GM23338 (cell line): ENCODE data around the gene SEMA6B. TPM values are rescaled to one million over a fixed set of nuclear protein-coding genes. Genes with fewer than 3 reads are reported as not detected.

Experiments used
- ATAC-seq: fragments of 200-7000 bp; cut with Tn5 transposase; 3 replicates; pipeline ENCODE4 v1.9.1; 2020
- DNase-seq: peaks from one replicate; pipeline ENCODE4 v3.0.0-alpha.2; 2015; ENCODE audit warnings: low spot score
- H2AFZ ChIP-seq: fragments of 200-600 bp; sonication (generic); 2 replicates; pipeline ENCODE4 v1.8.0; 2016; ENCODE audit warnings: antibody characterized with exemption, mild to moderate bottlenecking, moderate library complexity
- H3F3A ChIP-seq: fragments of 200-600 bp; sonication (generic); replicated peaks from 2 replicates; pipeline ENCODE4 v1.8.0; 2017; ENCODE audit warnings: antibody characterized with exemption, mixed run types, low read depth
- H3K27ac ChIP-seq: fragments of 200-600 bp; sonication (generic); 2 replicates; pipeline ENCODE4 v1.6.1; 2016; ENCODE audit warnings: low read depth
- H3K27me3 ChIP-seq: fragments of 200-600 bp; sonication (generic); 2 replicates; pipeline ENCODE4 v1.8.0; 2016; ENCODE audit warnings: mild to moderate bottlenecking, mixed run types, moderate library complexity; ENCODE audit not compliant: insufficient read depth
- H3K36me3 ChIP-seq: fragments of 200-600 bp; sonication (generic); 2 replicates; pipeline ENCODE4 v1.8.0; 2016; ENCODE audit warnings: mild to moderate bottlenecking; ENCODE audit not compliant: insufficient read depth
- H3K4me1 ChIP-seq: fragments of 200-600 bp; sonication (generic); 2 replicates; pipeline ENCODE4 v1.8.0; 2016; ENCODE audit warnings: mild to moderate bottlenecking, moderate library complexity; ENCODE audit not compliant: insufficient read depth
- H3K4me2 ChIP-seq: fragments of 200-600 bp; sonication (generic); 2 replicates; pipeline ENCODE4 v1.7.1; 2017; ENCODE audit warnings: mixed run types
- H3K4me3 ChIP-seq: fragments of 200-600 bp; sonication (generic); 2 replicates; pipeline ENCODE4 v1.6.1; 2016; ENCODE audit warnings: mixed run types
- H3K79me2 ChIP-seq: fragments of 200-600 bp; sonication (generic); replicated peaks from 2 replicates; pipeline ENCODE4 v1.8.0; 2017; ENCODE audit warnings: mild to moderate bottlenecking; ENCODE audit not compliant: insufficient read depth
- H3K9me2 ChIP-seq: fragments of 200-600 bp; sonication (generic); 2 replicates; pipeline ENCODE4 v1.8.0; 2017; ENCODE audit not compliant: insufficient read depth
- H4K20me1 ChIP-seq: fragments of 200-600 bp; sonication (generic); replicated peaks from 2 replicates; pipeline ENCODE4 v1.8.0; 2017; ENCODE audit warnings: mild to moderate bottlenecking; ENCODE audit not compliant: insufficient read depth
- H3K27ac Mint-ChIP-seq: 2 replicates; pipeline ENCODE4 v1.8.0; 2020; ENCODE audit warnings: inconsistent platforms, mild to moderate bottlenecking, moderate library complexity, mixed read lengths
- H3K27me3 Mint-ChIP-seq: 3 replicates; pipeline ENCODE4 v1.8.0; 2022; ENCODE audit warnings: low read depth, mild to moderate bottlenecking, moderate library complexity, mixed read lengths, inconsistent platforms; ENCODE audit not compliant: insufficient read depth, poor library complexity
- H3K36me3 Mint-ChIP-seq: 3 replicates; pipeline ENCODE4 v1.8.0; 2021; ENCODE audit warnings: low read depth, mild to moderate bottlenecking, inconsistent platforms, moderate library complexity, mixed read lengths
- H3K4me1 Mint-ChIP-seq: 3 replicates; pipeline ENCODE4 v1.8.0; 2020; ENCODE audit warnings: mild to moderate bottlenecking, inconsistent platforms, mixed read lengths
- H3K4me3 Mint-ChIP-seq: 3 replicates; pipeline ENCODE4 v1.8.0; 2021; ENCODE audit warnings: moderate library complexity, mild to moderate bottlenecking, inconsistent platforms, mixed read lengths
- H3K9me3 Mint-ChIP-seq: 3 replicates; pipeline ENCODE4 v1.8.0; 2020; ENCODE audit warnings: moderate library complexity, mild to moderate bottlenecking, inconsistent platforms, mixed read lengths
- CTCF ChIP-seq, 2 experiments: fragments of 200-600 bp in 1 of 2; sonication (generic) in 1 of 2; conservative IDR thresholded peaks; 2 replicates each; pipeline versions ENCODE4 v1.5.1 to v1.6.1; 2016 to 2017; ENCODE audit warnings: antibody characterized with exemption in 2 of 2, low read depth in 2 of 2, mild to moderate bottlenecking in 2 of 2, moderate library complexity in 1 of 2
- ETS1 ChIP-seq: IDR thresholded peaks from 2 replicates; pipeline ENCODE4 v1.6.1; 2016; ENCODE audit warnings: antibody characterized with exemption
- EZH2 ChIP-seq: fragments of 200-600 bp; sonication (generic); IDR thresholded peaks from one replicate; pipeline ENCODE4 v1.8.0; 2017; ENCODE audit warnings: antibody characterized with exemption, mild to moderate bottlenecking, low read depth; ENCODE audit not compliant: unreplicated experiment
- EZH2phosphoT487 ChIP-seq: fragments of 200-600 bp; sonication (generic); IDR thresholded peaks from one replicate; pipeline ENCODE4 v1.8.1; 2018; ENCODE audit warnings: antibody characterized with exemption; ENCODE audit not compliant: unreplicated experiment
- JUNB ChIP-seq: IDR thresholded peaks from one replicate; pipeline ENCODE4 v1.6.1; 2016; ENCODE audit warnings: antibody characterized with exemption; ENCODE audit not compliant: unreplicated experiment
- REST ChIP-seq: IDR thresholded peaks from one replicate; pipeline ENCODE4 v1.6.1; 2018; ENCODE audit warnings: antibody characterized with exemption; ENCODE audit not compliant: unreplicated experiment
- STAT1 ChIP-seq: IDR thresholded peaks from one replicate; pipeline ENCODE4 v1.6.1; 2016; ENCODE audit warnings: antibody characterized with exemption; ENCODE audit not compliant: unreplicated experiment
- polyA plus RNA-seq: library from polyadenylated mRNA; unstranded; fragments of >200 nt; fragmentation: Nextera tagmentation; extraction: Ambion mirVana; gene quantifications from 2 replicates; pipeline ENCODE4 v1.2.1, GENCODE V29; 2016
- total RNA-seq: library from RNA; depleted of rRNA; stranded (reverse); fragments of >200 nt; shearing (Covaris generic); gene quantifications from 2 replicates; pipeline ENCODE4 v1.2.3, GENCODE V29; 2014

Gene SEMA6B
- total and polyA plus RNA-seq, 2 experiments from 2014 or later: 5.3 to 42.7 TPM

GRCh38 chr19:4522291-4523002, 37.0 kb downstream of the SEMA6B start:
- no peak for ATAC-seq
- H2AFZ ChIP-seq: no peak overlapping the region
- H3K27me3 ChIP-seq: 0 out of 2 replicates have a peak, but pooled peaks cover 6% of the 10 kb centered on the region
- no peaks in the 10 kb centered on the region for H3K36me3 ChIP-seq
- H3K9me2 ChIP-seq: no peaks in the 10 kb centered on the region
- peaks cover 2% of the 10 kb centered on the region; the same call in 1 of the 3 replicates for H3K36me3 Mint-ChIP-seq
- TF ChIP-seq REST: no peak
- TF ChIP-seq STAT1: no peak
- peaks cover 4% of the 10 kb centered on the region for H3K4me1 Mint-ChIP-seq
- no peak for DNase-seq
- no peak overlapping the region for H3K27ac Mint-ChIP-seq
- H3F3A ChIP-seq: no peaks in the 10 kb centered on the region
- H3K27ac ChIP-seq: no peak overlapping the region
- no peaks in the 10 kb centered on the region; the same call in 1 of the 2 replicates for H4K20me1 ChIP-seq
- H3K4me2 ChIP-seq: no peak overlapping the region
- H3K4me3 ChIP-seq: no peak overlapping the region
- peaks cover 3% of the 10 kb centered on the region; the same call in 2 of the 3 replicates for H3K9me3 Mint-ChIP-seq
- no peaks in the 10 kb centered on the region for H3K79me2 ChIP-seq
- H3K4me3 Mint-ChIP-seq: no peak overlapping the region
- H3K4me1 ChIP-seq: no peaks in the 10 kb centered on the region
- peaks cover 22% of the 10 kb centered on the region for H3K27me3 Mint-ChIP-seq

- ATAC-seq (no peak), DNase-seq (no peak)
- Histone ChIP-seq H3K36me3 (no peaks in the 10 kb centered on the region), H3K27me3 (0 out of 2 replicates have a peak, but pooled peaks cover 6% of the 10 kb centered on the region), H3F3A (no peaks in the 10 kb centered on the region), H3K9me2 (no peaks in the 10 kb centered on the region), H3K4me2 (no peak overlapping the region), H3K4me3 (no peak overlapping the region), H3K79me2 (no peaks in the 10 kb centered on the region), H4K20me1 (no peaks in the 10 kb centered on the region; the same call in 1 of the 2 replicates), H2AFZ (no peak overlapping the region), H3K4me1 (no peaks in the 10 kb centered on the region), H3K27ac (no peak overlapping the region)
- Mint-ChIP-seq H3K4me1 (peaks cover 4% of the 10 kb centered on the region), H3K27ac (no peak overlapping the region), H3K9me3 (peaks cover 3% of the 10 kb centered on the region; the same call in 2 of the 3 replicates), H3K27me3 (peaks cover 25% of the 10 kb centered on the region), H3K36me3 (peaks cover 2% of the 10 kb centered on the region; the same call in 1 of the 3 replicates), H3K4me3 (no peak overlapping the region)
- TF ChIP-seq CTCF (conservative IDR thresholded peaks at IDR 0.05; ENCODE audit: low read depth in 2 of 2) (no peak), STAT1 (no peak), EZH2 (no peak), JUNB (no peak), ETS1 (no peak), EZH2phosphoT487 (no peak)
Observed at GRCh38 chr19:4521888-4522242, 37.6 kb downstream of the SEMA6B start.
